HL-60 (cell line): ENCODE results near the gene ALMS1.

ENCODE experiments used
- DNase-seq, 2 experiments: peaks; one replicate each; pipeline ENCODE4 v3.0.0-alpha.2; 2010 to 2020; ENCODE audit warnings: low read depth in 1 of 2, low spot score in 1 of 2
- H3K27ac ChIP-seq: fragments of 250-450 bp; sonication (Bioruptor Pico); replicated peaks from 2 replicates; pipeline ENCODE4 v1.5.1; 2020; ENCODE audit warnings: mild to moderate bottlenecking, moderate library complexity
- H3K27me3 ChIP-seq: fragments of 250-450 bp; sonication (Bioruptor Pico); 2 replicates; pipeline ENCODE4 v1.5.1; 2021; ENCODE audit warnings: mild to moderate bottlenecking, moderate library complexity; ENCODE audit not compliant: insufficient read depth, poor library complexity, severe bottlenecking
- H3K4me3 ChIP-seq: replicated peaks from 2 replicates; pipeline ENCODE4 v1.5.1; 2011; ENCODE audit warnings: mild to moderate bottlenecking, control low read depth, low read length; ENCODE audit not compliant: insufficient read depth
- CTCF ChIP-seq: IDR thresholded peaks from one replicate; pipeline ENCODE4 v1.5.1; 2011; ENCODE audit warnings: low read length, control low read depth, inconsistent platforms; ENCODE audit not compliant: insufficient read depth
- GABPA ChIP-seq: IDR thresholded peaks from 2 replicates; pipeline ENCODE4 v1.6.1; 2012; ENCODE audit warnings: low read depth
- POLR2AphosphoS5 ChIP-seq: IDR thresholded peaks from 2 replicates; pipeline ENCODE4 v1.6.1; 2012; ENCODE audit warnings: low read depth
- REST ChIP-seq: IDR thresholded peaks from 2 replicates; pipeline ENCODE4 v1.6.1; 2012; ENCODE audit warnings: low read depth; ENCODE audit not compliant: insufficient replicate concordance
- SPI1 ChIP-seq: IDR thresholded peaks from 2 replicates; pipeline ENCODE4 v1.6.1; 2012; ENCODE audit warnings: low read depth, mild to moderate bottlenecking, borderline replicate concordance

The ALMS1 gene

GRCh38 chr2:73582364-73582763, 196.7 kb downstream of the ALMS1 start:
- Histone ChIP-seq H3K4me3 (no peak overlapping the region), H3K27me3 (no peaks in the 10 kb centered on the region), H3K27ac (no peak overlapping the region)
- DNase-seq = no peak
- no peak for TF ChIP-seq SPI1
- TF ChIP-seq CTCF = no peak

GRCh38 chr2:73588177-73588576, 202.5 kb downstream of the ALMS1 start:
- no peak for TF ChIP-seq GABPA
- no peak for TF ChIP-seq SPI1
- TF ChIP-seq POLR2AphosphoS5 = no peak
- no peak for TF ChIP-seq CTCF
- DNase-seq = no peak
- H3K27me3 ChIP-seq = no peaks in the 10 kb centered on the region
- H3K4me3 ChIP-seq = no peak overlapping the region
- H3K27ac ChIP-seq = no peak overlapping the region

- Histone ChIP-seq H3K4me3 (no peak overlapping the region), H3K27ac (no peak overlapping the region)
Observed at GRCh38 chr2:73593680-73594079, 208.0 kb downstream of the ALMS1 start.

More at GRCh38 chr2:73593680-73594079, 208.0 kb downstream of the ALMS1 start:
- no peaks in the 10 kb centered on the region for H3K27me3 ChIP-seq
- DNase-seq = no peak
- TF ChIP-seq GABPA = no peak
- no peak for TF ChIP-seq CTCF
- TF ChIP-seq SPI1 = no peak
- TF ChIP-seq REST = no peak
- no peak for TF ChIP-seq POLR2AphosphoS5
